GM12801 (cell line): ENCODE measurements around the gene FMNL3.
"Not testable (repeated sequence)": the region's sequence is repeated elsewhere in the genome, so short reads cannot be mapped to it uniquely, and the experiment has no call there.

Source experiments
- CTCF ChIP-seq: IDR thresholded peaks from one replicate; pipeline ENCODE4 v1.5.1; 2011; ENCODE audit warnings: control low read depth; ENCODE audit not compliant: insufficient read length; ENCODE audit errors: extremely low read depth

Gene FMNL3

GRCh38 chr12:49609875-49610154 lies 97.4 kb downstream of the FMNL3 start:
- no peak for TF ChIP-seq CTCF

GRCh38 chr12:49609059-49609874 lies 97.9 kb downstream of the FMNL3 start:
- no peak for TF ChIP-seq CTCF

GRCh38 chr12:49605539-49605938 lies 101.7 kb downstream of the FMNL3 start, which contains the start of gene FAM186B:
Gene FAM186B, minus strand, starts transcription at chr12:49605639. Its CDS starts 162 bp downstream, at chr12:49605477.
- TF ChIP-seq CTCF: not testable (repeated sequence)

GRCh38 chr12:49604856-49605255 lies 102.3 kb downstream of the FMNL3 start:
- TF ChIP-seq CTCF: no peak

- no peak for TF ChIP-seq CTCF
Measured at GRCh38 chr12:49603721-49604120, 103.5 kb downstream of the FMNL3 start.

- TF ChIP-seq CTCF: no peak
Measured at GRCh38 chr12:49599961-49600360, 107.2 kb downstream of the FMNL3 start.

- TF ChIP-seq CTCF: no peak
Measured at GRCh38 chr12:49598527-49598926, 108.7 kb downstream of the FMNL3 start.
